AG09319 (cell line): ENCODE results near the gene IL36RN.

Experiments used
- DNase-seq: peaks from one replicate; pipeline ENCODE4 v3.0.0-alpha.2; 2010; ENCODE audit warnings: low read depth; ENCODE audit errors: extremely low read depth
- TF ChIP-seq, protein P1 (sequence below): IDR thresholded peaks from 2 replicates; pipeline ENCODE4 v1.5.1; 2011; ENCODE audit warnings: low read depth, mild to moderate bottlenecking, inconsistent platforms, low read length, moderate library complexity

IL36RN gene

GRCh38 chr2:113080134-113080533 lies 21.1 kb downstream of the IL36RN start:
- TF ChIP-seq, protein P1, sequence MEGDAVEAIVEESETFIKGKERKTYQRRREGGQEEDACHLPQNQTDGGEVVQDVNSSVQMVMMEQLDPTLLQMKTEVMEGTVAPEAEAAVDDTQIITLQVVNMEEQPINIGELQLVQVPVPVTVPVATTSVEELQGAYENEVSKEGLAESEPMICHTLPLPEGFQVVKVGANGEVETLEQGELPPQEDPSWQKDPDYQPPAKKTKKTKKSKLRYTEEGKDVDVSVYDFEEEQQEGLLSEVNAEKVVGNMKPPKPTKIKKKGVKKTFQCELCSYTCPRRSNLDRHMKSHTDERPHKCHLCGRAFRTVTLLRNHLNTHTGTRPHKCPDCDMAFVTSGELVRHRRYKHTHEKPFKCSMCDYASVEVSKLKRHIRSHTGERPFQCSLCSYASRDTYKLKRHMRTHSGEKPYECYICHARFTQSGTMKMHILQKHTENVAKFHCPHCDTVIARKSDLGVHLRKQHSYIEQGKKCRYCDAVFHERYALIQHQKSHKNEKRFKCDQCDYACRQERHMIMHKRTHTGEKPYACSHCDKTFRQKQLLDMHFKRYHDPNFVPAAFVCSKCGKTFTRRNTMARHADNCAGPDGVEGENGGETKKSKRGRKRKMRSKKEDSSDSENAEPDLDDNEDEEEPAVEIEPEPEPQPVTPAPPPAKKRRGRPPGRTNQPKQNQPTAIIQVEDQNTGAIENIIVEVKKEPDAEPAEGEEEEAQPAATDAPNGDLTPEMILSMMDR = peak; percentile 87
- no peak for DNase-seq

DNA sequence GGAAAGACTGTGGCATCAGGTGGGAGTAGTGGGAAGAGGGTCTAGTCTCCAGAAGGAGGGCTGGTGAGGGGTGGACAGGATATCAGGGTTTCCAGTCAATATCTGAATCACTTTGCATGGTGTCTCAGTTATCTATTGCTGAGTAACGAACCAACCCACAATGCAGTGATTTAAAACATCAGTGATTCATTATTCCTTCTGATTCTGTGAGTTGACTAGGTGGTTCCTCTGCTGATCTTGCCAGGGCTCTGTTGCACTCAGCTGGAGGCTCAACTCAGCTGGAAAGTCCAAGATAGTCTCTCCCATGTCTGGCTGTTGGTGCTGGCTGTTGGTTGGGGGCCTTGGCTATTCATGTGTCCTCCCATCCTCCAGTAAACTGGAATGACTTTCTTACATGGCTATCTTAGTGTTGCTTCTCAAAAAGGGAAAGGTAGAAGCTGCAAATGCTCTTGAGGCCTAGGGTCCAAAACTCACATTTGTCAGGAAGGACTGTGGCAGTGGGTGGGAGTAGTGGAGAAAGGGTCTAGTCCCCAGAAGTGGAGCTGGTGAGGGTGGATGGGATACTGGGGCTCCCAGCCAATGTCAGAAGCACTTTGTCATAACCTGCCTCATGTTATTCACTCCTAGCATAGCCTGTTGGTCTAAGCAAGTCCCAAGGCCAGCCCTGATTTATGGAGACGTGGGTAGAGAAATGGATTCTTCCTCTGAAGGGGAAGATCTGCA lies 22.7 kb downstream of the IL36RN start:
- DNase-seq = no peak
- TF ChIP-seq, protein P1 = no peak

DNA sequence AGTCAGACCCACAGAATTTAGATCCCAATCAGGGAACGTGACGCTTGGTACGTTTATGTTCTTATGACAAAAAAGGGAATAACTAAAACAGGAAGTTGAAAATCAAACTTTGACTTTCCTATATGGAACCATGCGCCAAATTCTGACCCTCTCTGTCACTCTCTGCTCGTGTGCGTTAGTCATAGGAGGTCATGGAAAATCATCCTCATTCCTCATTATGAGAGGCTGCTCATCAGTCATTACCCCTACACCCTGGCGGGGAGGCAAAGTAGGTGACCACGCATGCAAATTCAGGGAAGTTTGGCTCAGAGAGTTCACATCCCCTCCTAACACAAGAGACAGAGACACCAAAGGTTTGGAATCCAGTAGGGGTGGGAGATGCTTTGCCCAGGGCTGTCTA lies 24.3 kb downstream of the IL36RN start:
- TF ChIP-seq, protein P1 = no peak
- no peak for DNase-seq

DNA sequence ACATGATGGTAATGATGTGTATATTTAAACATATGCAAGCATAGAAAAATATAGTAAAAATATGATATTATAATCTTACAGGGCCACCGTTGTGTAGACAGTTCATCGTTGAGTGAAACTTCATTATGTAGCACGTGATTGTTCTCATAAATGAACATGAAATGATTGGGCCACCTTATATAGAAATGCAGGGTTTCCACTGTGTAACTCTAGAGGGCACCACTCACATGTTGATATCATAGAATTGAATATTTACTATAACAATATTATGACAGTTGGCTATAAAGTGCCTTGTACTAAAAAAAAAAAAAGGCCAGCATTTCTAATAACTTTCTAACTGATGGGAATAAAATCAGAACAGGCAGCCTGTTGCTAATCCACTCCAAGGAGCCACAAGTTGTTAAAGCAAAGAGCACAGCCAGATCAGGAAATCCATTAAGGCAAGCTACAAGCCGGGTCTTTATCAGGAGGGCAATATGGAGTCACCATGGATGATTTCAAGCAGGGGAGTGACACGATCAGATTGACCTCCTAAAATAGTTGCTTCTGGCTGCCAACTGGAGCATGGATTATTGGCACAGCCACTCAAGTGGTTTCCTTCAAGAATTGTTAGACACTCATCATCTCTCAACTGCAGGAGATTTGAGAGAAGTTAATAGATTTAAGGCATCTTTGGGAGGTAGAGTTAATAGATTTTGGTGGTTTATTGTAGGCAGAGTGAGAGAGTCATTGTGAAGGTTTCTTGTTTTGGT lies 25.4 kb downstream of the IL36RN start:
- TF ChIP-seq, protein P1 = peak; percentile 43
- DNase-seq = no peak

- TF ChIP-seq, protein P1 = no peak
- DNase-seq = no peak
These were observed 26.5 kb downstream of the IL36RN start for GRCh38 chr2:113085542-113085941.

DNA sequence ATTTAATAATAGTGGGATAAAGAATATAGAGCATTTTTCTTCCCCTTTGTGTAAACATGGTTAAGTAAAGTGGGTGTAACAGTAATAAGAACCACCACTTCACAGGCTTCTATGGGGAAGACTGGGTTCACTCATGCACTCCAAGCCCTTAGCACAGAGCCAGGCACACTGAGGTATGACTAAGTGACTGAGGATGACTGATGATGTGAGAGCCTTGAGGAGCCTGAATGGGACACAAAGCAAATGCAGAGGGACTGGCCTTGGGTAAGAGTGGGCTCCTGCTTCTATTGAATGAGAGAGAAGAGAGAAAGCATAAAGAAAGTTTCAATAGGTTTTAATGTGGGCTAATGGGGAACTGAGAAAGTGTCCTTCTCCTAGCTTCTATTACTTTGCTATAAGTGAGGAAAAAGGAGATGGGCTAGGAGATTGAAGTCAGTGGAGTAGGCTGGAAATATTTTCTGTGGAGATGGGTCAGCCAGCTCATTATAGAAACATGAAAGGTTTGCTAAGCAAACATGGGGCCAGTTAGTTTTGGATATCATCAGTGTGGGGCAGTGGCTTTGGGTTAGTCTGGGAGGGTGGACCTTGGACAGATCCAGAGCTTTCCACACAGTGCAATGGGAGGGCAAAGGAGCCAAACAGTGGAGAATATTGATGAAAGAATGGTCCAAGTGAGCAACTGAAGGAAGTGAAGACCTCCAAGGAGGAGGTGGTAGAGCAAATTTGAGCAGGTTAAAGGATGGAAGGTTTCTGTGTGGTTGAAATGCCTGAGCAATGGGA lies 29.4 kb downstream of the IL36RN start:
- TF ChIP-seq, protein P1 = no peak
- no peak for DNase-seq
